Measurements from ENCODE around the gene BIN1. TPM values are rescaled to one million over a fixed set of nuclear protein-coding genes. Genes with fewer than 3 reads are reported as not detected.

The BIN1 gene
- total and polyA plus RNA-seq, 7 donors = 615 to 1,667 (median 1,331) TPM

Other genes starting within 250 kb of the BIN1 start
- not detected for gene TEX51, start 208.3 kb downstream of the BIN1 start, total RNA-seq
- gene TEX51, start 208.3 kb downstream of the BIN1 start, polyA plus RNA-seq = not detected
- under 1 TPM in 3 of 4 donors, not detected in 1; 0.10 to 0.21 (median 0.13) TPM for gene CYP27C1, start 113.1 kb upstream of the BIN1 start, total RNA-seq
- under 1 TPM; 0.01 to 0.21 (median 0.03) TPM for gene CYP27C1, start 113.1 kb upstream of the BIN1 start, polyA plus RNA-seq
- 10 to 100 TPM; 28.2 to 31.2 (median 29.2) TPM for gene ERCC3, start 187.0 kb upstream of the BIN1 start, total RNA-seq
- gene ERCC3, start 187.0 kb upstream of the BIN1 start, polyA plus RNA-seq = 10 to 100 TPM; 22.2 to 54.9 (median 27.2) TPM

All from psoas muscle (tissue), 7 donors.